NOMO-1 (cell line): ENCODE measurements around the gene MMRN1.
A peak's percentile ranks its signal among the peaks of the same experiment; 100 is the strongest.

Source experiments
- DNase-seq, 2 experiments: peaks; one replicate each; lab custom pipeline; 2025; ENCODE audit not compliant: unreplicated experiment in 2 of 2; lab: John Stamatoyannopoulos, UW

The MMRN1 gene

GRCh38 chr4:89894649-89895550, at the start of gene MMRN1:
Gene MMRN1, plus strand, starts transcription at chr4:89894854. Its CDS starts 118 bp downstream, at chr4:89894972.
- no peak for DNase-seq

DNA sequence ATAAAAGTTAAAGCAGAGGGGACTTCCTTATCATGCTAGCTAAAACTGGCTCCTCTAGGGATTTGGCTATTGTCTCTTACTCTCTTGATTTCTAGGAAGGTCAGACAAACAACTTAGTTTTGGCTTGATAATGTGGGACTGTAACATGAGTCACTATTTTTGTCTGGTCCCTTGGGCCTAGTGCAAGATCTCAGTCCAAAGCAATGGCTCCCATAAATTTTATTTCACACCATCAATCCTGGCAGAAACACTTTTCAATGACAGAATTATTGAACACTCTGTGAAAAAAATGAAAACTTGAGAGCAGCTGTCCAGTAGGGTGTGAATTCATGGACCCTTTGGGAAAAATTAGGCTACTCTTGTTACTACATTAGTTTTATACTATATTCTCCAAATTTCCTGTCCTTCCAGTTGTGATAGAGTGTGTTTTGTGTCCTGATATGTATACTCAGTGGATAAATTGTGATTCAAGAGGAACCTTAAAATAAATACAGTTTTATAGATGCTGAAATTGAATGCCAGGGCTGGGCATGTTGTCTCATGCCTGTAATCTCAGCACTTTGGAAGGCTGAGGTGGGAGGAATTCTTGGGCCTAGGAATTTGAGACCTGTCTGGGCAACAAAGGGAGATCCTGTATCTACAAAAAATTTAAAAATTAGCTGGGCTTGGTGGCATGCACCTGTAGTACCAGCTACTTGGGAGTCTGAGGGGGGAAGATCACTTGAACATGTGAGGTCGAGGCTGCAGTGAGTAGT, 46.9 kb upstream of the MMRN1 start:
- DNase-seq, result no peak

DNA sequence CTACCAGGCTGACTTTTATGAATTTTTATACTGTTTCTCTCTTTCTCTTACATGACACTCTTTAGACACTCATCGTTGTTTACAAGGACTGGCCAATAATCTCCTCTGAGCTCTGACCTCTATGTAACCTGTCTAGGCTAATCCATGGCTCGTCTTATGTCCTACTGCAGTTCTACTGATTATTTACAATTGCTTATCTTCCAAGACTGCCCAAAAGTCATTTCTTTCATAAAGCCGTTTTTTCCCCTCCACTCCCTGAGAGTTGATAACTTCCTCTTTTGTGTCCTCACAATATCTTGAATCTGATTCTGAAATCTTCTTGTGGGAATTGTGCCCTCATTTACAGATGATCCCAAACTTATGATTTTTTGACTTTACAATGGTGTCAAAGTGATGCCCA, 39.4 kb upstream of the MMRN1 start:
- DNase-seq, result peak in 1 of 2 experiments; percentile 8

- DNase-seq, result no peak
Observed at GRCh38 chr4:89860971-89861370, 33.7 kb upstream of the MMRN1 start.

DNA sequence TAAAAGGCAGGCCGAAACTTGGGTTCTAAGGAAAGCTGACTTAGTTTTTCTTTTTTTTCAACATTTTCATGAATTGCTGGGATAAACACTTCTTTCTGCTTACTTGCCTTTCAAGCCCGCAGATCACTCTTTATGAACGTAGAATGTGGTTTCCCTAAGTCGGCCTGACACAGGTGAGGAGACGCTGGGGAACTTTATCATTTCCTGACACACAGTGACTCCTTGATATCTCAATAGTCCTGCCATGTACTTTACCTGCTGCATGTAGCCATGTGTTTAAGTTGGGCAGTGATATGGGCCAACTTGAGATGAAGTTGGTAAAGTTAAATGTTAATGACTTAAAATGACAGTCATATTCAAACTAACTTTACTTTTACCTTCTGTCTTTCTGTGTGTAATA, 31.1 kb upstream of the MMRN1 start:
- no peak for DNase-seq

DNA sequence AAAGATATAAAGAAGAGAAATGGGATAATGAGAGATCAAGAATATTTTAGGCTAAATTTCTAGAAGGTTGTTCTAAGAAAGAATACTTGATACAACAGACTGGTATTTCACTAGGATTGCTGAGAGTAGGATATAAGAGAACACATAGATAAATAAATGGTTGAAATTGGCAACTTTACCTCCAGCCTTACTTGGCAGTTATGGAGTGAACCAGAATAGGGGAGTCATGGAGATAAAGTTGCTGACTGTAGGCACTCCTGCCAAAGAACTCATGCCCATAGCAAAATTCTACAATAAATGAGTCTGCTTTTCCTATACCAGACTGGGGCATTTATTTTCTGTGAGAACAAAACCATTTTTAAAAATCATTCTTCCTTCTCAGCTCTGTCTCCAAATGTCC, 26.4 kb upstream of the MMRN1 start:
- no peak for DNase-seq

DNA sequence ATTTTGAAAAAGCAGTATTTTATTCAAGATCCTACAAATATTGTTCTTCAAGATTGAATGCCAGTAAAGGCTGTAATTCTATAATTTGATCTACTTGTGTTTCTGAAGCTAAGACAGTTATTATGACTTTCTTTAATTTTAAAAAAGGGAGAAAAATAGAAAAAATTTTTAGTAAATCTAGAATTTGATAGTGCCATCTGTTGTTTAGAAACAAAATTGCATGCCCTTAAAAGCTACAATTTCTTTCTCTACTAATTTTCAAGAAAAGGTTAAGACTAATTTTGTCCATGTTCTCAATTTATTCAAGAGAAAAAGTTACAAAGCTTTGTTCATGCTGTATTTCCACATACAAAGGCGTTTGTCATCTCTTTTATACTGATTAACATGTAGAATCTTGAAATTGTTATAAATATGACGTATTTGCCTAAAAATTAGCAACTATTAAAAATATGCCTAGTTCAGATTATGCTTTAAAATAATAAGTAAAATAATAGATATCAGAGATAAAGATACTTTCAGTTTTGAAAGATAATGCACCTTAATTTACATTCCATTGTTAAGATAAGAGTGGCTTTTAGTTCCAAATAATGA, 25.6 kb upstream of the MMRN1 start:
- DNase-seq, result peak in 1 of 2 experiments; percentile 1

DNA sequence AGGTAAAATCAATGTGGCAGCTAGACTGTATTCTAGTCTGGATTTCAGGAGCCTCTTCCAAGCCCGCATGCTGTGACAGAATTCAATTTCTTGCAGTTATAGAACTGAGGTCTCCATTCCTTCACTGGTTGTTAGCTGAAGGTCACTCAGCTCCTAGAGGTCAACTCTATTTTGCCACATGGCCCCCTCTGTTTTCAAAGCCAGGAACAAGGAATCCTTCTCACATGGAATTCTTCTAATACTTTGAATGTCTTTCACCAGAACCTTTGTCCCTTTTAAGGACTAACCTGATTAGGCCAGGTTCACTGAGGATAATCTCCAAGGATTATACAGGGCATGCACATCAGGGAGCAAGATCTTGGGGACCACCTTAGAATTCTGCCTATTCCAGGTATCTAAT, 23.4 kb upstream of the MMRN1 start:
- DNase-seq, result no peak

GRCh38 chr4:89876548-89876947, 18.1 kb upstream of the MMRN1 start:
- DNase-seq, result no peak

DNA sequence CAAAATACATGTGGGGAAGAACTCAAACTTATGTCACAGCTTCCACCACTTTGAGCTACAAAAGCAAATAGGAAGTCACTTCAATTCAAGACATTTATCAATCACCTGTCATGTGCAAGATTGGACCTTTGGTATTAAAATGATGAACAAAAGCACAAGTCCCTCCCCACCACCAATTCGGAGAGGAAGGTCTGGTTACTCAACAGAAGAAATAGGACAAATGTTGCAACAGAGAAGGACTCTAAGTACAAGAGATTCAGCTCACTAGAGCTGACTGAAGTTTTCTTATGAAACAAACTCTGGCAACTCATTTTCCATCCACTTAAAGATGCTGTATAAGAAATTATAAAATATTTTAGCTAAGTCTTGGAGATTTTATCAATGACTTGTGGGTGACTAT, 16.0 kb upstream of the MMRN1 start:
- no peak for DNase-seq

- DNase-seq, result no peak
Observed at GRCh38 chr4:89879215-89879614, 15.4 kb upstream of the MMRN1 start.

- no peak for DNase-seq
Observed at GRCh38 chr4:89889289-89889688, 5.4 kb upstream of the MMRN1 start.

DNA sequence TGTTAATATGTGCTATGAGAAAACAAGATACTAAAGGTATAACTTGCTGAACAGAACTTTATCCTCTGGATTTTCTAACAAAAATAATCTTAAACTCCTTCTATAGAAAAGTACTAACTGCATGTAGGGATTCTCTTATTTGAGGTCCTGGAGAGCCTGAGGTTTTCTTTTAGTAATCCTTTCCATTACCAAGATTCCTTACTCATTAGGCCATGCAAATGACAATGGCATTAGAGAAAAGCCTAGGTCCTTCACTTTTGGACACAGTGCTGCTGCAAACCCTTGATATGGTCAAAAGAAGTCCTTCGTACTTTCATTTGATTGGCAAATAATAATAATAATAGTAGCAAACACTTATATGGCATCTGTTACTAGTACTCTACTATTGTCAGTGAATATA, 3.2 kb downstream of the MMRN1 start:
- no peak for DNase-seq

DNA sequence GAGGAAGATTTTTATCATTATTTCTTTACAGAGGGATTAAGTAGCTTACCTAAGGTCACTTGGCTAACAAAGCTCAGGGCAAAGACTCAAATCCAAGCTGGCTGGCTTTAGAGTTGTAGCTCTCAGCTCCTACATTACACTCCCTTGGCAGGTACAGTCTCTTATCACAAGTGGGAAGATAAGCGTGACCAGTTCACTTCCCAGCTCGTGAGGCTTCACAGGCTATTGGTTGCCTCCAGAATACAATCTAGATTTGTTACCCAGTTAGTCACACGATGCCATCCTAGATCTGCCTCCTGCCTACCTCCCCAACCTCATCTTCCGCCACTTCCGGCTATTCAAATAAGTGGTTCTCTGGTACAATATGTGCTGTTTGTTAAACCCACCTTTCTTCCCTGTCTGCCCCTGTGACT, 3.7 kb downstream of the MMRN1 start:
- DNase-seq, result no peak

DNA sequence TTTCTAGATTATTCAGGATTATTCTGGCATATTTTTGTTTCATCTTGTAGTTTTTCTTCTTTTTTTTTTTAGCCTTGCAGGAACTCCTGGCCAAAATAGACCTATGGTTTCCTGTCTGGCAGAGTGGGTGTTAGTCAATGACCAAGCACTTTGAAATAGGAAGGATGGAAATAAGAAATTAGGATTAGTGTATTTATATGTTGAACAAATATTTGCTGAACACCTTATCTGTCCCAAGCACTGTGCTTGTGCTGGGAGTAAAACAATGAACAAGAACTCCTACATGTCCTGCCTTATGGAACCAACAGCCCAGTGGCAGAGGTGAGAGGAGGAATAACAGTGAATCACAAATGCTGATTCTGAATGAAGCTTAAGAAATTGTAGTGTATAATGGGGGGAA, 4.5 kb downstream of the MMRN1 start:
- no peak for DNase-seq

- DNase-seq, result no peak
Observed at GRCh38 chr4:89899854-89900253, 5.2 kb downstream of the MMRN1 start.

- DNase-seq, result peak; percentile 16 to 45
Observed at GRCh38 chr4:89901808-89902431, 7.3 kb downstream of the MMRN1 start.

DNA sequence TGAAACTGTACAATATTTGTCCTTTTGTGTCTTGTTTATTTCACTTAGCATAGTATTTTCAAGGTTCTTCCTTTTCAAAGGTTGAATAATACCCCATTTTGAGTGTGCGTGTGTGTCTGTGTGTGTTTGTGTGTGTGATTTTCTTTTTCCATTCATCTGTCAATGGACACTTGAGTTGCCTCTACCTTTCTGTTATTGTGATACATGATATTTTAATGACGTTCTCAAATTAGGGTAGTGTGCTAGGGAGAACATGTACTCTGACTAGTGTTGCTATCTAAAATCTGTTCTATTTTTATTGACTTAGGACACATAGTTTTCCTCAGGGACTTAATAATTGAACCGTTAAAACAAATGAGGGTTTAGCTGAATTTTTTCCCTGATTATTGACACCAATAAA, 9.9 kb downstream of the MMRN1 start:
- no peak for DNase-seq

DNA sequence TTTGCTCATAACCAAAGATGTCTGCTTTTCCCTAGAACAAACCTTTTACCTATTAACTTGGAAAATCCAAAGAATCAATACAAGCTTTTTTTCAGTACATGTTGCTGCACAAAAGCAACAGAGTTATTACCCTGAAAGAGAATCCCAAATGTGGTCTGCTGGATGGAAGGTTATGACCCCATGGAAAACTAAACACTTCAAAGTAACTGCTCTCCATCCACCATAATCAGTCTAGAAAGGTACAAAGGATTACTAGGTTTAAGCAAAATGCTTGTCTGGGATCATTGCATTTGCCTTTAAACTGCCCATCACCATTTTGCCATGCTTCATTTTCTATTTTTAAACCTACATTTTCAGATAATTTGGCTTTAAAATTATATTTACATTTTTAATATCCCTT, 11.7 kb downstream of the MMRN1 start:
- DNase-seq, result no peak

GRCh38 chr4:89906777-89907521, 12.3 kb downstream of the MMRN1 start:
- DNase-seq, result no peak
